GM21423 (cell line): ENCODE results near the gene SPAG9.

Source experiments
- ATAC-seq: cut with Tn5 transposase; IDR thresholded peaks from one replicate; pipeline ENCODE4 v1.9.1; 2021; ENCODE audit warnings: mild to moderate bottlenecking, moderate library complexity; ENCODE audit not compliant: unreplicated experiment

Gene SPAG9

GRCh38 chr17:50922721-50923405, 197.8 kb downstream of the SPAG9 start:
- no peak for ATAC-seq

GRCh38 chr17:50922107-50922506, 198.6 kb downstream of the SPAG9 start:
- no peak for ATAC-seq

- no peak for ATAC-seq
Measured at GRCh38 chr17:50920891-50921586, 199.6 kb downstream of the SPAG9 start.

- ATAC-seq, result no peak
Measured at GRCh38 chr17:50920041-50920410, 200.6 kb downstream of the SPAG9 start.

GRCh38 chr17:50919321-50920040, 201.2 kb downstream of the SPAG9 start:
- ATAC-seq, result no peak

- no peak for ATAC-seq
Measured at GRCh38 chr17:50918933-50919296, 201.8 kb downstream of the SPAG9 start.

- no peak for ATAC-seq
Measured at GRCh38 chr17:50918071-50918932, 202.4 kb downstream of the SPAG9 start.

GRCh38 chr17:50917418-50917743, 203.3 kb downstream of the SPAG9 start:
- no peak for ATAC-seq

GRCh38 chr17:50916708-50917417, 203.8 kb downstream of the SPAG9 start:
- no peak for ATAC-seq

GRCh38 chr17:50916026-50916707, 204.5 kb downstream of the SPAG9 start:
- no peak for ATAC-seq

GRCh38 chr17:50914505-50915063, 206.1 kb downstream of the SPAG9 start:
- ATAC-seq, result no peak

GRCh38 chr17:50913120-50913519, 207.5 kb downstream of the SPAG9 start:
- ATAC-seq, result no peak
